Karpas-422 (cell line): ENCODE results near the gene CTNND2. TPM values are rescaled to one million over a fixed set of nuclear protein-coding genes. Genes with fewer than 3 reads are reported as not detected.

Experiments
- DNase-seq: peaks from one replicate; pipeline ENCODE4 v3.0.0-alpha.2; 2015
- H2AFZ ChIP-seq: fragments of 200-600 bp; sonication (generic); 2 replicates; pipeline ENCODE4 v1.6.1; 2014; ENCODE audit warnings: antibody characterized with exemption, low read length, mixed read lengths
- H3K27ac ChIP-seq: fragments of 200-600 bp; sonication (generic); 2 replicates; pipeline ENCODE4 v1.5.1; 2014; ENCODE audit warnings: mild to moderate bottlenecking, low read length, moderate library complexity
- H3K27me3 ChIP-seq: fragments of 200-600 bp; sonication (generic); 2 replicates; pipeline ENCODE4 v1.6.1; 2014; ENCODE audit warnings: low read length, mixed read lengths
- H3K36me3 ChIP-seq: fragments of 200-600 bp; sonication (generic); 2 replicates; pipeline ENCODE4 v1.6.1; 2014; ENCODE audit warnings: low read length, mixed read lengths; ENCODE audit not compliant: insufficient read depth
- H3K4me1 ChIP-seq: fragments of 200-600 bp; sonication (generic); 2 replicates; pipeline ENCODE4 v1.6.1; 2014; ENCODE audit warnings: mild to moderate bottlenecking, low read length, mixed read lengths
- H3K4me2 ChIP-seq: fragments of 200-600 bp; sonication (generic); 2 replicates; pipeline ENCODE4 v1.6.1; 2014; ENCODE audit warnings: low read length, low read depth, mild to moderate bottlenecking; ENCODE audit not compliant: poor library complexity, severe bottlenecking
- H3K4me3 ChIP-seq: fragments of 200-600 bp; sonication (generic); 2 replicates; pipeline ENCODE4 v1.5.1; 2014; ENCODE audit warnings: mild to moderate bottlenecking, antibody characterized with exemption, low read length, mixed read lengths
- H3K79me2 ChIP-seq: fragments of 200-600 bp; sonication (generic); 2 replicates; pipeline ENCODE4 v1.6.1; 2014; ENCODE audit warnings: mild to moderate bottlenecking, low read length, mixed read lengths
- H3K9ac ChIP-seq: fragments of 200-600 bp; sonication (generic); 2 replicates; pipeline ENCODE4 v1.6.0; 2014; ENCODE audit warnings: low read length
- H3K9me2 ChIP-seq: fragments of 200-600 bp; sonication (generic), shearing (Covaris generic); replicated peaks from 2 replicates; pipeline ENCODE4 v1.6.0; 2014; ENCODE audit warnings: mild to moderate bottlenecking, low read length, moderate library complexity; ENCODE audit not compliant: insufficient read depth
- H3K9me3 ChIP-seq: fragments of 300-700, 200-600 bp; sonication (generic); 2 replicates; pipeline ENCODE4 v1.6.1; 2014; ENCODE audit warnings: low read length, mixed read lengths
- H4K20me1 ChIP-seq: fragments of 200-600 bp; sonication (generic); 2 replicates; pipeline ENCODE4 v1.6.1; 2014; ENCODE audit warnings: mild to moderate bottlenecking, antibody characterized with exemption, low read length, low read depth; ENCODE audit not compliant: insufficient read depth
- total RNA-seq: library from RNA; depleted of rRNA; stranded (reverse); fragments of >200 nt; shearing (Covaris generic); gene quantifications from 2 replicates; pipeline ENCODE4 v1.2.3, GENCODE V29; 2014; ENCODE audit warnings: low replicate concordance

Gene CTNND2
- total RNA-seq, 1 experiment from 2014 or later, result not detected

DNA sequence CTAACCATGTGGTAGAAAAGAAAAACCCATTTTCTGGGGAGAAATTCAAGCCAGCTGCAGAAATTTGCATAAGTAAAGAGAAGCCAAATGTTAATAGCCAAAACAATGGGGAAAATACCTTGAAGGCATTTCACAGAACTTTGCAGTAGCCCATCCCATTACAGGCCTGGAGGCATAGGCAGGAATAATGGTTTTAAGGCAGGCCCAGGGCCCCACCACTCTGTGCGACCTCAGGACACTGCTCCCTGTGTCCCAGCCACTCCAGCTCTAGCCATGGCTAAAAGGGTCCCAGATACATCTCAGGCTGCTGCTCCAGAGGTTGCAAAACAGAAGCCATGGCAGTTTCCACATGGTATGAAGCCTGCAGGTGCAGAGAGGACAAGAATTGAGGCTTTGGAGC lies 253.3 kb downstream of the CTNND2 start:
- Histone ChIP-seq H3K4me1 (no peaks in the 10 kb centered on the region), H3K27ac (no peak overlapping the region), H3K4me2 (no peak overlapping the region), H3K9me3 (peaks cover 15% of the 10 kb centered on the region), H3K9me2 (no peaks in the 10 kb centered on the region), H3K36me3 (no peaks in the 10 kb centered on the region), H3K4me3 (no peak overlapping the region), H2AFZ (no peak overlapping the region), H3K79me2 (no peaks in the 10 kb centered on the region), H3K27me3 (no peaks in the 10 kb centered on the region), H4K20me1 (no peaks in the 10 kb centered on the region), H3K9ac (no peak overlapping the region)
- no peak for DNase-seq

DNA sequence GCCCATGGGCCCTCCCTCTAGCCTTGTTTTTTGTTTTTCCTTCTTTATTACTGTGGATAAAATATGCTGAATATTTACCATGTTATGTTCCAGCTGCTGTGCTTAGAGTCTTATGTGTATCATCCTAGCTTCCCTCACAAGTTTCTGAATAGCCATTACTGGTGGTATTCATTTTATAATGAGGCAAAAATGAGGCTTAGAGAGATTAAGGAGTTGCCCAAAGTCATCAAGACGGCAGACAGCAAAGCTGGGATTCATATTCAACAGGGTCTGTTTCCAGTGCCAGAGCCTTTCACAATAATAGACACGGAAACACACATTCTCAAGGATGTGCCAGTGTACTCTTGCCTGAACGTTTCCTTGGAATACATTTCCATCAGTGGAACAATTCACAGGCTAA lies 258.1 kb downstream of the CTNND2 start:
- H3K27me3 ChIP-seq, result no peaks in the 10 kb centered on the region

DNA sequence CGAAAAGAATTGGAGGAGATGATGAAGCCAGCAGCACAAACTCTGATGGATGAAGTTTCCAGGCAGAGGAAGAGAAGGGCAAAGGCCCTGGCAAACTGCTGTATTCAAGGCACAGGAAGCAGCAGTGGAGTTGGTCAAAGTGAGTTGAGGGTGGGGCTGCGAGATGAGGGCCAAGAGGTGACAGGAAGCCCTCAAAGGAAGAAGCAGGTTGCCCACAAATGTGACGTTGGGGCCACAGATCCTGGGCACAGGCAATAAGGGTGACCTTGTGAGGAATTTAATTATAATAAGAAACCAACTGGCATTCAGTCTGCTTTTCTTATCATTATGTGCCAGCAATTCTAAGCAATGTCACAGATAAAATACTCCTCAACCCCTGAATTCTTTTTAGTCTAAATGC lies 261.8 kb downstream of the CTNND2 start:
- no peak overlapping the region for H3K9ac ChIP-seq
- H3K9me3 ChIP-seq, result peaks cover 19% of the 10 kb centered on the region
- no peaks in the 10 kb centered on the region for H3K4me1 ChIP-seq
- H3K27ac ChIP-seq, result no peak overlapping the region
- H3K27me3 ChIP-seq, result no peaks in the 10 kb centered on the region
- H3K79me2 ChIP-seq, result no peaks in the 10 kb centered on the region
- no peaks in the 10 kb centered on the region for H3K9me2 ChIP-seq
- H2AFZ ChIP-seq, result no peak overlapping the region
- H3K36me3 ChIP-seq, result no peaks in the 10 kb centered on the region
- no peaks in the 10 kb centered on the region for H4K20me1 ChIP-seq
- no peak overlapping the region for H3K4me3 ChIP-seq
- DNase-seq, result no peak
- no peak overlapping the region for H3K4me2 ChIP-seq

More for the DNA sequence above, 258.1 kb downstream of the CTNND2 start:
- no peak overlapping the region for H3K27ac ChIP-seq
- H3K79me2 ChIP-seq, result no peaks in the 10 kb centered on the region
- DNase-seq, result no peak
- no peaks in the 10 kb centered on the region for H4K20me1 ChIP-seq
- no peaks in the 10 kb centered on the region for H3K4me1 ChIP-seq
- peaks cover 10% of the 10 kb centered on the region for H3K9me3 ChIP-seq
- no peak overlapping the region for H3K4me2 ChIP-seq
- H3K4me3 ChIP-seq, result no peak overlapping the region
- no peaks in the 10 kb centered on the region for H3K36me3 ChIP-seq
- H3K9me2 ChIP-seq, result no peaks in the 10 kb centered on the region
- no peak overlapping the region for H3K9ac ChIP-seq
- H2AFZ ChIP-seq, result no peak overlapping the region

DNA sequence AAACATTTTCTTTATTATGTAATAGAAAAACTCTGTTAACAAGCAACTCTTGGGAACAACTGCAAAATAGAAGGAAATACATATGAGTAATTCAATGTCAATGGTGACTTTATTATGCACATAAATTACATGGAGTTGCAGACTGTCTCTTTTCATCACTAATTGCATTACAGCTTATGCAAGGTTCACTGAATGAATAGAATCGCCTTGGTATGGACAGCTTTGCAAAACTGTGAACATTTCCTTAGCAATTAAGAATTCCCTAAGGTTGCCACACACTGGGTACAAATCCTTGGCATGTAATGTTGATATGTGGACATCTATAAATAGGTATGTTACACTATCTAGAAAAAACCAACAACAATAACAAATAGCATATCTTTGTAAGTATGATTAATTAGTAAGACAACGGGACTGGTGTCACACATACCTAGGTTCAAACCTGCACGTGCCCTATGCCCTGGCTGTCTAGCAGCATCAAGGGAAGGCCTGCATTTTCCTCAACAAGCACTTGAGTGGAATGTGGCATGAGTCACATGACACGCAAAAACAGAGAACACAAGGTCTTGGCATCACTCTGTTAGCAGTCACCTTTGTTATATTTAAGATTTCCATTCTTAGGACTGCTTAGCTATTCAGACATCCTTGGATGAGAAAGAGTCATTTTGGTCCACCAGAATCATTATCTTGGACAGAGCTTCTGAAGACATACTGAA lies 263.9 kb downstream of the CTNND2 start:
- H3K9ac ChIP-seq, result no peak overlapping the region
- H3K4me2 ChIP-seq, result no peak overlapping the region
- H3K4me3 ChIP-seq, result no peak overlapping the region
- H3K9me3 ChIP-seq, result peaks cover 21% of the 10 kb centered on the region
- H4K20me1 ChIP-seq, result no peaks in the 10 kb centered on the region
- H3K79me2 ChIP-seq, result no peaks in the 10 kb centered on the region
- H3K4me1 ChIP-seq, result no peaks in the 10 kb centered on the region
- no peak for DNase-seq
- H2AFZ ChIP-seq, result no peak overlapping the region
- no peak overlapping the region for H3K27ac ChIP-seq
- H3K27me3 ChIP-seq, result no peaks in the 10 kb centered on the region
- H3K9me2 ChIP-seq, result no peaks in the 10 kb centered on the region
- H3K36me3 ChIP-seq, result no peaks in the 10 kb centered on the region

DNA sequence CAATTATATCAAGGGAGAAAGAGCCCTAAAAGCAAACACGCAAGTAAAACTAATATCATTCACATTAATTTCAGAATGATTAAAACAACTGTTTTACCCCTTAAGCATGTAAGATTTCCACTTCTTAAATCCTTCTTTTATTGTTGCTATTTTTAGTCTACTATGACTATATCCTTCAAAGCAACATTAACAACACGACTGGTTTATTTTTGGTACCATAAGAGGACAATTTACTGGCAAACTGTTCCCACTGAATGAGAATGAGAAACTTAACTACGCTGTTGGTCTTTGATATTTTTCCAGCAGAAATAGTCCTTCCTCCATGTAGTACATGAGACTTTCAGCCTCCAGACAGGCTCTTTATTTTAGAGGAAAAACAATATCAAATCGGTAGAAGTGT lies 281.5 kb downstream of the CTNND2 start:
- no peaks in the 10 kb centered on the region for H3K36me3 ChIP-seq
- no peak for DNase-seq
- no peak overlapping the region for H3K9ac ChIP-seq
- H4K20me1 ChIP-seq, result no peaks in the 10 kb centered on the region
- H3K9me2 ChIP-seq, result no peaks in the 10 kb centered on the region
- H3K9me3 ChIP-seq, result peaks cover 16% of the 10 kb centered on the region
- H3K27me3 ChIP-seq, result no peaks in the 10 kb centered on the region
- H3K4me3 ChIP-seq, result no peak overlapping the region
- no peaks in the 10 kb centered on the region for H3K79me2 ChIP-seq
- no peak overlapping the region for H3K27ac ChIP-seq
- no peak overlapping the region for H2AFZ ChIP-seq
- H3K4me1 ChIP-seq, result no peaks in the 10 kb centered on the region
- H3K4me2 ChIP-seq, result no peak overlapping the region

DNA sequence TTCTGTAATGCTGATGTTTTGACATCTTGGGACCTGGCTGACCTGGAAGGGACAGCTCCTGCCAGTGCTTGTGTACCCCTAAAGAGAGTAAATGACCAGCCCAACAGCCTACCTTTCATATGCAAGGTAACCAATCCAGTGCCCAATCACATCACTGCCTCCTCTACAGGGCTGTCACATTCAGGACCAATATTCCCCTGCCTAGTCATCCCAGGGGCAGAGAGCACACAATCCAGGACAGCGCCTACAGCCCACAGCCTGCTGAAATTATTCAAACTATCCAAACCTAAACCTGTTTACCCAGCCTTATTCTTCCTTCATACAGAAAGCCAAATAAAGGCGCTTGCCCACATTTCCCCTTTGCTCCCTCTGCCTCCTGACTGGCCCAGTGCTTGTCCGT lies 284.1 kb downstream of the CTNND2 start:
- Histone ChIP-seq H3K9me3 (peaks cover 17% of the 10 kb centered on the region; the same call in 1 of the 2 replicates), H3K9me2 (no peaks in the 10 kb centered on the region), H3K27ac (no peak overlapping the region), H4K20me1 (no peaks in the 10 kb centered on the region), H3K79me2 (no peaks in the 10 kb centered on the region), H3K4me1 (no peaks in the 10 kb centered on the region), H3K9ac (no peak overlapping the region), H3K4me3 (no peak overlapping the region), H3K36me3 (no peaks in the 10 kb centered on the region), H2AFZ (no peak overlapping the region), H3K27me3 (no peaks in the 10 kb centered on the region), H3K4me2 (no peak overlapping the region)
- no peak for DNase-seq

DNA sequence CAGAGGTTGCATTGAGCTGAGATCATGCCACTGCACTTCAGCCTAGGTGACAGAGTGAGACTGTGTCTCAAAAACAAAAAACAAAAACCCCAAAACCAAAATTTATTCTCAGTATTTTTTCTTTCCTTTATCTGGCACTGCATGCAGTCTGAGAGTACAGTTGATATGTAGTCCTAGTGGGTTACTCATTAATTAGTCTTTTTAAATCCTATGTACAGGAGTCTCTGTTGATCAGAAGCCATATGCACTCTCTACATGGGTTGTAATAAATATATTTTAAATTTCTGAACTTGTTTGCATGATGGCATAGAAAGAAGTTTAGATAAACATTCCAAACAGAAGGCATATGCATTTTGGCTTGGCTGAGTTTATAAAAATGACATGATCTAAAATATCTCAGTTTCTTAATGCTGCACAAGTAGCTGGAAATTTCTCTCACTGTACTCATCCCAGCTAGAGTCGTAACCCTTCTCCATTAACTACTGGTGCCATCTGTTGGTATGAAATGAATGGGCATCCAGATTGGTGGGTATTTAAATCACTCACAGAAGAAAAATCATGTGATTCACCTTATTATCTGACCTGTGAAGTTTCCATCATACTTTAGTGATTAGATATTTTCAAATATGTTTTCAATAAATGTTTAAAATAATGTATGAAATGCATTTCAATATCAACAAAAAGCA lies 284.8 kb downstream of the CTNND2 start:
- no peaks in the 10 kb centered on the region for H3K27me3 ChIP-seq
- no peaks in the 10 kb centered on the region for H3K4me1 ChIP-seq
- H3K9me3 ChIP-seq, result peaks cover 18% of the 10 kb centered on the region
- H3K36me3 ChIP-seq, result no peaks in the 10 kb centered on the region
- no peak overlapping the region for H2AFZ ChIP-seq
- no peak overlapping the region for H3K4me2 ChIP-seq
- H3K4me3 ChIP-seq, result no peak overlapping the region
- no peak overlapping the region for H3K27ac ChIP-seq
- H3K9ac ChIP-seq, result no peak overlapping the region
- no peak for DNase-seq
- H3K79me2 ChIP-seq, result no peaks in the 10 kb centered on the region
- no peaks in the 10 kb centered on the region for H4K20me1 ChIP-seq
- H3K9me2 ChIP-seq, result no peaks in the 10 kb centered on the region

DNA sequence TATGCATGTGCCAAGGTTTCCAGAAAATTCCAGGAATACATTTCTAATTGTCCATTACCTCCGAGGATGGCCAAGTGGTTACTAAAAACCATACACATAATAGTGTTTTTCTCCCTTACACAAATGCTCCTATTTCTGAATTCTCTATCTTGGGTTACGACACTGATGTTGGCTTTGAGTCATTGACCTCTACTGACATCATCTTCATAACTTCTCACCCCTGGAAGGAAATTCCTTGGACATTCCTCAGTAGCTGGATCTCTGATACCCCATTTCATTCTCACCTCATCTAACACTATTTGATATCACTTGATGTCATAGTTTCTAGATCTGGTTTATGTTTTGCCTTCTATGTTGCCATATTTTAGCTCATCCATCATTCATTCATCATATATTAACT lies 287.2 kb downstream of the CTNND2 start:
- H3K4me2 ChIP-seq, result no peak overlapping the region
- H3K4me3 ChIP-seq, result no peak overlapping the region
- no peaks in the 10 kb centered on the region for H3K27me3 ChIP-seq
- H3K79me2 ChIP-seq, result no peaks in the 10 kb centered on the region
- H3K4me1 ChIP-seq, result no peaks in the 10 kb centered on the region
- no peaks in the 10 kb centered on the region for H3K36me3 ChIP-seq
- H3K9me2 ChIP-seq, result no peaks in the 10 kb centered on the region
- no peaks in the 10 kb centered on the region for H4K20me1 ChIP-seq
- H3K27ac ChIP-seq, result no peak overlapping the region
- peaks cover 11% of the 10 kb centered on the region for H3K9me3 ChIP-seq
- H2AFZ ChIP-seq, result no peak overlapping the region
- no peak for DNase-seq
- H3K9ac ChIP-seq, result no peak overlapping the region
